ENCODE data around the gene PRSS50.

DNA sequence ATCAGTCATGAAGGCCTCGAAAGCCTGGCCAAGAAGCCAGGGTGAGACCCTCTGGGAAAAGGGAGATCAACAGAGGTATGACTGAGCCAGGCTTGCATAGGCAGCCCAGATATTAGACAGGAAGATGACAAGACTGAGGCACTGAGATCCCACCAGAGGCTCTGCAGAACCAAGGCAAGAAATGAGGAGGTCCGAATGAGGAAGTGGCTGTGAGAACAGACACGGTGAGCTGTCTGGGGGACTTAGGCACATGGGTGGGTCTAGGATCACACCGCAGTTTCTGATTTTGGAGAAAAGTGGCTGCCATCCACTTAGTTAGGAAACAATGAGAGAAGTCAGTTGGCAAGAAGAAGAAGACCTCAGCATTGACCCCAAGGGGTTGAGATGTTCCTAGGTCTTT, 31.5 kb upstream of the PRSS50 start:
- no peak for TF ChIP-seq POLR2A (IDR thresholded peaks at IDR 0.05)
- TF ChIP-seq, protein P1, sequence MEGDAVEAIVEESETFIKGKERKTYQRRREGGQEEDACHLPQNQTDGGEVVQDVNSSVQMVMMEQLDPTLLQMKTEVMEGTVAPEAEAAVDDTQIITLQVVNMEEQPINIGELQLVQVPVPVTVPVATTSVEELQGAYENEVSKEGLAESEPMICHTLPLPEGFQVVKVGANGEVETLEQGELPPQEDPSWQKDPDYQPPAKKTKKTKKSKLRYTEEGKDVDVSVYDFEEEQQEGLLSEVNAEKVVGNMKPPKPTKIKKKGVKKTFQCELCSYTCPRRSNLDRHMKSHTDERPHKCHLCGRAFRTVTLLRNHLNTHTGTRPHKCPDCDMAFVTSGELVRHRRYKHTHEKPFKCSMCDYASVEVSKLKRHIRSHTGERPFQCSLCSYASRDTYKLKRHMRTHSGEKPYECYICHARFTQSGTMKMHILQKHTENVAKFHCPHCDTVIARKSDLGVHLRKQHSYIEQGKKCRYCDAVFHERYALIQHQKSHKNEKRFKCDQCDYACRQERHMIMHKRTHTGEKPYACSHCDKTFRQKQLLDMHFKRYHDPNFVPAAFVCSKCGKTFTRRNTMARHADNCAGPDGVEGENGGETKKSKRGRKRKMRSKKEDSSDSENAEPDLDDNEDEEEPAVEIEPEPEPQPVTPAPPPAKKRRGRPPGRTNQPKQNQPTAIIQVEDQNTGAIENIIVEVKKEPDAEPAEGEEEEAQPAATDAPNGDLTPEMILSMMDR (IDR thresholded peaks at IDR 0.05), result no peak

Data from uterus (tissue), 2 donors.